HG03066 (cell line): ENCODE measurements around the gene ATP6V1G1.
"Not testable (repeated sequence)": the region's sequence is repeated elsewhere in the genome, so short reads cannot be mapped to it uniquely, and the experiment has no call there.

Source experiments
- ATAC-seq: cut with Tn5 transposase; IDR thresholded peaks from one replicate; pipeline ENCODE4 v1.9.1; 2021; ENCODE audit warnings: low read depth; ENCODE audit not compliant: unreplicated experiment

ATP6V1G1 gene

GRCh38 chr9:114576779-114577178, 10.8 kb upstream of the ATP6V1G1 start:
- not testable (repeated sequence) for ATAC-seq

- not testable (repeated sequence) for ATAC-seq
These were observed 9.4 kb upstream of the ATP6V1G1 start for GRCh38 chr9:114578134-114578533.

GRCh38 chr9:114580609-114581193, 6.9 kb upstream of the ATP6V1G1 start:
- no peak for ATAC-seq

- ATAC-seq = no peak
These were observed 4.0 kb upstream of the ATP6V1G1 start for GRCh38 chr9:114583371-114584155.

- ATAC-seq = no peak
These were observed 641 bp downstream of the ATP6V1G1 start for GRCh38 chr9:114588210-114588609.

- ATAC-seq = no peak
These were observed 1.3 kb downstream of the ATP6V1G1 start for GRCh38 chr9:114588651-114589526.

GRCh38 chr9:114590328-114590727, 2.8 kb downstream of the ATP6V1G1 start:
- ATAC-seq = no peak

GRCh38 chr9:114591291-114591787, 3.8 kb downstream of the ATP6V1G1 start:
- no peak for ATAC-seq

- ATAC-seq = no peak
These were observed 4.3 kb downstream of the ATP6V1G1 start for GRCh38 chr9:114591849-114592248.

GRCh38 chr9:114592356-114592755, 4.8 kb downstream of the ATP6V1G1 start:
- no peak for ATAC-seq

- no peak for ATAC-seq
These were observed 6.6 kb downstream of the ATP6V1G1 start for GRCh38 chr9:114594136-114594535.

- not testable (repeated sequence) for ATAC-seq
These were observed 13.1 kb downstream of the ATP6V1G1 start for GRCh38 chr9:114600502-114601248.

GRCh38 chr9:114601787-114602186, 14.2 kb downstream of the ATP6V1G1 start:
- ATAC-seq = not testable (repeated sequence)

GRCh38 chr9:114602620-114603019, 15.1 kb downstream of the ATP6V1G1 start:
- ATAC-seq = no peak

- no peak for ATAC-seq
These were observed 15.7 kb downstream of the ATP6V1G1 start for GRCh38 chr9:114603248-114603647.

- ATAC-seq = no peak
These were observed 17.4 kb downstream of the ATP6V1G1 start for GRCh38 chr9:114604989-114605388.

- ATAC-seq = no peak
These were observed 18.5 kb downstream of the ATP6V1G1 start for GRCh38 chr9:114606068-114606467.

GRCh38 chr9:114606597-114607207, 19.1 kb downstream of the ATP6V1G1 start:
- no peak for ATAC-seq

GRCh38 chr9:114607671-114608524, 20.3 kb downstream of the ATP6V1G1 start:
- peak; percentile 42 for ATAC-seq
